ENCODE data around the gene RWDD1.

RWDD1 gene

DNA sequence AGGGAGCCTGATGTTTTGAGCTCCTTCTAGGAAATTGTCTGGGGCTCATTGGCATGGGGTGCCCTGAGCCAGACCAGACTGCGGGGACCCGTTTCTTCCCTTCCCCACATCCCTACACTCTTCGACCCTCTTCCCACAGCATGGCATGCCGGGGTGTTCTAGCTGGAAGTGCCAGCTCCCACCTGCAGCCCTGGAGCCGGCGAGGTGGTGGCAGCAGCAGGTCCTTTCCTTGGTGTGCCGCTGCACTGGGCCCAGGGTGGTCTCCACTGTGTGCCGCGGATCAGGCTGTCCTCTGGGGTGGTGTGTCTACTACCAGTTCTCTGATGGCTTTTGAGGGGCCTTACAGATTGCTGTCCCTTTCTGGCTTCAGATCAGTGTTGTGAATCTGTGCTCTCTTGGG is 7.5 kb upstream of the RWDD1 start:
- no peak overlapping the region for H4K8ac ChIP-seq (ENCODE audit: low read depth, low read length)
- no peak overlapping the region for H3K18ac ChIP-seq (ENCODE audit: low read length)
- H3K9ac ChIP-seq (ENCODE audit: low read depth, low read length, poor library complexity), result peak overlapping the region; percentile 21
- no peak for DNase-seq (ENCODE audit: low spot score)
- WGBS, 2 donors (ENCODE audit: extremely low coverage in 2 of 2, insufficient read length in 2 of 2, insufficient replicate concordance in 1 of 2), result no CpG with 5 or more reads among the region's 9 CpGs
- H3K36me3 ChIP-seq (replicated peaks in 1 of 2; ENCODE audit: control insufficient read depth in 2 of 2, insufficient read depth in 2 of 2, low read length in 2 of 2), result no peaks in the 10 kb centered on the region
- H2AFZ ChIP-seq (ENCODE audit: low read length), result no peak overlapping the region
- H3K27me3 ChIP-seq (ENCODE audit: control insufficient read depth in 3 of 3, insufficient read depth in 3 of 3, low read depth in 1 of 3, low read length in 3 of 3), result no peaks in the 10 kb centered on the region
- H4K91ac ChIP-seq (ENCODE audit: low read depth, low read length, poor library complexity), result no peak overlapping the region
- H3K4ac ChIP-seq (ENCODE audit: low read length), result peak overlapping the region; percentile 48
- H3K27ac ChIP-seq (replicated peaks; ENCODE audit: low read length), result no peak overlapping the region
- H2BK12ac ChIP-seq (ENCODE audit: low read length), result no peak overlapping the region
- H3K23ac ChIP-seq (ENCODE audit: low read depth, low read length, poor library complexity), result no peak overlapping the region
- H3K79me1 ChIP-seq (ENCODE audit: low read depth, low read length), result no peaks in the 10 kb centered on the region
- H2BK5ac ChIP-seq (ENCODE audit: low read length), result no peak overlapping the region
- no peaks in the 10 kb centered on the region for H3K4me1 ChIP-seq (ENCODE audit: control insufficient read depth in 2 of 2, insufficient read depth in 1 of 2, low read depth in 1 of 2, low read length in 2 of 2)
- no peak overlapping the region for H3K4me2 ChIP-seq (ENCODE audit: insufficient read depth, low read length, poor library complexity, severe bottlenecking)
- no peak overlapping the region for H2BK120ac ChIP-seq (ENCODE audit: low read depth, low read length)
- H3K4me3 ChIP-seq (ENCODE audit: low read length in 2 of 2), result peak overlapping the region in 1 of 2 donors; percentile 45
- no peak overlapping the region for H2BK15ac ChIP-seq (ENCODE audit: low read length)
- H3K14ac ChIP-seq (ENCODE audit: low read length), result no peak overlapping the region
- no peak overlapping the region for H2AK5ac ChIP-seq (ENCODE audit: low read depth, low read length)
- H3K9me3 ChIP-seq (replicated peaks in 1 of 2; ENCODE audit: control insufficient read depth in 2 of 2, insufficient read depth in 1 of 2, low read depth in 1 of 2, low read length in 2 of 2), result no peaks in the 10 kb centered on the region

DNA sequence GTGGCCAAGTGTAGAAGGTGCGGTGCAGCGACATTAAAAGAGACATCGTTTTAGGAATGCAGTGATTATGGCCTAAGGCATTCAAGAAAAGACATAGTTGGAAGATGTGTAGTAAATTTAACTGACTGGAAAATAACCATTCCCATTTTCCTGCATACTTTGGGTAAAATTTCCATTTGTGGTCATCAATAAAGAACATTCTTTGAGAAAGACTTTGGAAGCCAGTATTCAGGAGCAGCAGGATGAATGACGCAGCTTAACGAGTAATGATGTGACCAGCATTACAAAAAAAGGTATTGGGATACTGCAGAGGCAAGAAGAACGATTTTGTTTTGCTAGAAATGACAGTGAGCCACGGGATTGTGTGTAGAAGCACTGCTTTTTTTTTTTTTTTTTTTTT is 7.0 kb upstream of the RWDD1 start:
- DNase-seq (ENCODE audit: low spot score), result no peak
- Histone ChIP-seq H3K9me3 (replicated peaks in 1 of 2; ENCODE audit: control insufficient read depth in 2 of 2, insufficient read depth in 1 of 2, low read depth in 1 of 2, low read length in 2 of 2) (no peaks in the 10 kb centered on the region), H3K9ac (ENCODE audit: low read depth, low read length, poor library complexity) (no peak overlapping the region), H3K4me2 (ENCODE audit: insufficient read depth, low read length, poor library complexity, severe bottlenecking) (no peak overlapping the region), H2BK120ac (ENCODE audit: low read depth, low read length) (no peak overlapping the region), H2AFZ (ENCODE audit: low read length) (no peak overlapping the region), H3K4me3 (ENCODE audit: low read length in 2 of 2) (no peak overlapping the region), H3K14ac (ENCODE audit: low read length) (no peak overlapping the region), H4K91ac (ENCODE audit: low read depth, low read length, poor library complexity) (no peak overlapping the region), H2BK12ac (ENCODE audit: low read length) (no peak overlapping the region), H3K27me3 (ENCODE audit: control insufficient read depth in 3 of 3, insufficient read depth in 3 of 3, low read depth in 1 of 3, low read length in 3 of 3) (no peaks in the 10 kb centered on the region), H3K79me1 (ENCODE audit: low read depth, low read length) (no peaks in the 10 kb centered on the region), H2BK5ac (ENCODE audit: low read length) (no peak overlapping the region), H3K4me1 (ENCODE audit: control insufficient read depth in 2 of 2, insufficient read depth in 1 of 2, low read depth in 1 of 2, low read length in 2 of 2) (no peaks in the 10 kb centered on the region), H3K23ac (ENCODE audit: low read depth, low read length, poor library complexity) (no peak overlapping the region), H2AK5ac (ENCODE audit: low read depth, low read length) (no peak overlapping the region), H3K4ac (ENCODE audit: low read length) (no peak overlapping the region), H3K36me3 (replicated peaks in 1 of 2; ENCODE audit: control insufficient read depth in 2 of 2, insufficient read depth in 2 of 2, low read length in 2 of 2) (no peaks in the 10 kb centered on the region), H3K27ac (replicated peaks; ENCODE audit: low read length) (no peak overlapping the region), H4K8ac (ENCODE audit: low read depth, low read length) (no peak overlapping the region), H3K18ac (ENCODE audit: low read length) (no peak overlapping the region), H2BK15ac (ENCODE audit: low read length) (no peak overlapping the region)
- WGBS, 2 donors (ENCODE audit: extremely low coverage in 2 of 2, insufficient read length in 2 of 2, insufficient replicate concordance in 1 of 2), result no CpG with 5 or more reads among the region's 7 CpGs

DNA sequence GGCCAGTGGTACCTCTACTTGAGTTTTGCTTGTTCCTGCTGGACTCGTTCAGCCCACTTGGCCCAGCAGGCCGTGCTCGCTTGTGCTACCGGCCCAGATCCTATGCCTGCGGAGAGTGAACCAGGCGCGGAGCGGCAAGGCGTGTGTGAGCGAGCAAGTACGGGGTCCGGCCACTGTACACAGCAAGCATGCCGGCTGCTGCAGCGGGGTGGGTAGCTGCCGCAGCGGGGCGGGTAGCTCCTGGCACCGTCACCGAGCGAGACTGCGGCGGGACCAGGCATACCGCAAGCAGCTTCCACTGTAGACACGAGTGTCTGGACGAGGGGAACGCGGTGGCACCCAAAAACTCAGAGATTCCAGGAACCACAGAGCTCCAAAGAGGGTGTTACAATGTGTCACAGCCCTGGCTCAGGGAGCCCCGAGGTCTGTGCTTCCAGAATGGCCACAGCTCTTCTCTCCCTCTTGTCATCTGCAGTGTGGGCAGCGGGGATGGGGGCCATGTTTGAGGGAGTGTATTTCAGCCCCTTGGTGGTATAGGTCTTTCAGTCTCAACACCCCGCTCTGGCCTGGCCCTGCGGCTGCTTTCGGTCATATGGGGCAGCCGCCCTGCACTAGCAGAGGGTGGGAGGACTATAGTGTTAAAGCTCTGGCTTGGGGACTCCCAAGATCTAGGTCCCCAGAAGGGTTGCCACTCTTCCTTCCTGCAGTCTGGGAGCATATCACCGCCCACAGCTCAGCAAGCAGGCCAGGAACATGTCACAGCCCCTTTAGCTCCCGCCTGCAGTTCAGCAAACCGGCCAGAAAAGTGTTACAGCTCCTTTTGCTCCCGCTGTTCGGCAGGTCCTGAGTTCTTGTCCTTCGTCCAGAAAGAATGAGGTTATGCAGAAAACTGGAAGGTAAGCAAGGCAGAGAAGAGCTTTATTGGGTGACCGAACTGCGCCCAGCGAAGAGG is 6.1 kb upstream of the RWDD1 start:
- Histone ChIP-seq H3K27me3 (ENCODE audit: control insufficient read depth in 3 of 3, insufficient read depth in 3 of 3, low read depth in 1 of 3, low read length in 3 of 3) (no peaks in the 10 kb centered on the region), H3K9me3 (replicated peaks in 1 of 2; ENCODE audit: control insufficient read depth in 2 of 2, insufficient read depth in 1 of 2, low read depth in 1 of 2, low read length in 2 of 2) (no peaks in the 10 kb centered on the region), H2BK12ac (ENCODE audit: low read length) (peak overlapping the region; percentile 80), H3K36me3 (replicated peaks in 1 of 2; ENCODE audit: control insufficient read depth in 2 of 2, insufficient read depth in 2 of 2, low read length in 2 of 2) (no peaks in the 10 kb centered on the region), H2AK5ac (ENCODE audit: low read depth, low read length) (no peak overlapping the region), H2BK5ac (ENCODE audit: low read length) (no peak overlapping the region), H4K8ac (ENCODE audit: low read depth, low read length) (peak overlapping the region; percentile 58), H3K18ac (ENCODE audit: low read length) (no peak overlapping the region), H3K23ac (ENCODE audit: low read depth, low read length, poor library complexity) (peak overlapping the region; percentile 87), H2BK120ac (ENCODE audit: low read depth, low read length) (no peak overlapping the region), H2BK15ac (ENCODE audit: low read length) (peak overlapping the region; percentile 22), H3K79me1 (ENCODE audit: low read depth, low read length) (no peaks in the 10 kb centered on the region), H4K91ac (ENCODE audit: low read depth, low read length, poor library complexity) (no peak overlapping the region), H3K4me2 (ENCODE audit: insufficient read depth, low read length, poor library complexity, severe bottlenecking) (no peak overlapping the region), H3K9ac (ENCODE audit: low read depth, low read length, poor library complexity) (peak overlapping the region; percentile 40), H3K4ac (ENCODE audit: low read length) (no peak overlapping the region), H3K4me1 (ENCODE audit: control insufficient read depth in 2 of 2, insufficient read depth in 1 of 2, low read depth in 1 of 2, low read length in 2 of 2) (peaks cover 0 to 4% of the 10 kb centered on the region in 2 donors), H3K27ac (replicated peaks; ENCODE audit: low read length) (no peak overlapping the region), H2AFZ (ENCODE audit: low read length) (peak overlapping the region; percentile 45), H3K4me3 (ENCODE audit: low read length in 2 of 2) (no peak overlapping the region), H3K14ac (ENCODE audit: low read length) (peak overlapping the region; percentile 87)
- no CpG with 5 or more reads among the region's 42 CpGs for WGBS, 2 donors (ENCODE audit: extremely low coverage in 2 of 2, insufficient read length in 2 of 2, insufficient replicate concordance in 1 of 2)
- DNase-seq (ENCODE audit: low spot score), result no peak

DNA sequence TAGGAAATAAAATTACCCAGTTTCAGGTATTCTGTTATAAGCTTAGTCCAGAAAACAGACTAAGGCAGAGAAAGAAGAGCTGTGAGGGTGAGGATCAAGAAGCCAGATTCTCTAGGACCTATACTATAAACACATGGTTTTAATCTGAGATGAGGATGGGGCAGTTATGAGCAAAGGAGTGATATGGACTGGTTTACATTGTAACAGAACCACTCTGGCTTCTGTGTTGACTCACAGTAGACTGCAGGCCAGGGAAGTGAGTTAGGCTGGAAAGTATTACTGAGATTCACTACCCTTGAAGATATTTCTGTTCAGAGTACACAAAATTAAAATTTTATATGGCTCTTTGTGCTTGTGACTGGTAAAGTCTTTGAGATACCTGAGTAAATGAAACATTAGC is 3.2 kb upstream of the RWDD1 start:
- Histone ChIP-seq H3K27ac (replicated peaks; ENCODE audit: low read length) (no peak overlapping the region), H2BK12ac (ENCODE audit: low read length) (no peak overlapping the region), H3K36me3 (replicated peaks in 1 of 2; ENCODE audit: control insufficient read depth in 2 of 2, insufficient read depth in 2 of 2, low read length in 2 of 2) (no peaks in the 10 kb centered on the region), H2AK5ac (ENCODE audit: low read depth, low read length) (no peak overlapping the region), H4K8ac (ENCODE audit: low read depth, low read length) (no peak overlapping the region), H3K23ac (ENCODE audit: low read depth, low read length, poor library complexity) (no peak overlapping the region), H3K4me3 (ENCODE audit: low read length in 2 of 2) (no peak overlapping the region), H3K4ac (ENCODE audit: low read length) (no peak overlapping the region), H3K4me1 (ENCODE audit: control insufficient read depth in 2 of 2, insufficient read depth in 1 of 2, low read depth in 1 of 2, low read length in 2 of 2) (peaks cover 3 to 4% of the 10 kb centered on the region in 2 donors), H3K27me3 (ENCODE audit: control insufficient read depth in 3 of 3, insufficient read depth in 3 of 3, low read depth in 1 of 3, low read length in 3 of 3) (no peaks in the 10 kb centered on the region), H3K9ac (ENCODE audit: low read depth, low read length, poor library complexity) (no peak overlapping the region), H3K18ac (ENCODE audit: low read length) (no peak overlapping the region), H3K4me2 (ENCODE audit: insufficient read depth, low read length, poor library complexity, severe bottlenecking) (no peak overlapping the region), H2BK15ac (ENCODE audit: low read length) (no peak overlapping the region), H3K79me1 (ENCODE audit: low read depth, low read length) (no peaks in the 10 kb centered on the region), H2BK5ac (ENCODE audit: low read length) (no peak overlapping the region), H2AFZ (ENCODE audit: low read length) (no peak overlapping the region), H2BK120ac (ENCODE audit: low read depth, low read length) (no peak overlapping the region), H3K9me3 (replicated peaks in 1 of 2; ENCODE audit: control insufficient read depth in 2 of 2, insufficient read depth in 1 of 2, low read depth in 1 of 2, low read length in 2 of 2) (no peaks in the 10 kb centered on the region), H3K14ac (ENCODE audit: low read length) (no peak overlapping the region), H4K91ac (ENCODE audit: low read depth, low read length, poor library complexity) (no peak overlapping the region)
- DNase-seq (ENCODE audit: low spot score), result no peak
